Activated CD8-positive, alpha-beta memory T cell treated with anti-CD3 and anti-CD28 coated beads, Interleukin-2, amount 50 U/mL, for 48 hours (primary cell): ENCODE results near the gene BCOR.

Experiments
- DNase-seq: peaks from one replicate; pipeline ENCODE4 v3.0.0-alpha.2; 2020

The BCOR gene

GRCh38 chrX:40061005-40061404 lies 36.8 kb downstream of the BCOR start:
- DNase-seq: no peak

GRCh38 chrX:40060356-40060845 lies 37.4 kb downstream of the BCOR start:
- no peak for DNase-seq

- no peak for DNase-seq
Observed at GRCh38 chrX:40058719-40059118, 39.0 kb downstream of the BCOR start.

GRCh38 chrX:40057405-40057804 lies 40.4 kb downstream of the BCOR start:
- no peak for DNase-seq

- DNase-seq: no peak
Observed at GRCh38 chrX:40056420-40056819, 41.3 kb downstream of the BCOR start.

GRCh38 chrX:40055495-40055894 lies 42.3 kb downstream of the BCOR start:
- DNase-seq: no peak

GRCh38 chrX:40054793-40055192 lies 43.0 kb downstream of the BCOR start:
- DNase-seq: no peak

- DNase-seq: no peak
Observed at GRCh38 chrX:40050532-40050931, 47.2 kb downstream of the BCOR start.

GRCh38 chrX:40049084-40049641 lies 48.6 kb downstream of the BCOR start:
- no peak for DNase-seq

- no peak for DNase-seq
Observed at GRCh38 chrX:40047485-40047884, 50.3 kb downstream of the BCOR start.

- DNase-seq: no peak
Observed at GRCh38 chrX:40043895-40044294, 53.9 kb downstream of the BCOR start.

- DNase-seq: no peak
Observed at GRCh38 chrX:40041915-40042314, 55.8 kb downstream of the BCOR start.

GRCh38 chrX:40040686-40041461 lies 56.9 kb downstream of the BCOR start:
- no peak for DNase-seq

GRCh38 chrX:40039887-40040286 lies 57.9 kb downstream of the BCOR start:
- no peak for DNase-seq

- DNase-seq: no peak
Observed at GRCh38 chrX:40037367-40037766, 60.4 kb downstream of the BCOR start.

- no peak for DNase-seq
Observed at GRCh38 chrX:40035726-40036125, 62.0 kb downstream of the BCOR start.

- DNase-seq: no peak
Observed at GRCh38 chrX:40031911-40032310, 65.8 kb downstream of the BCOR start.

- DNase-seq: no peak
Observed at GRCh38 chrX:40030205-40030604, 67.6 kb downstream of the BCOR start.

- DNase-seq: no peak
Observed at GRCh38 chrX:40022421-40022820, 75.3 kb downstream of the BCOR start.

- DNase-seq: no peak
Observed at GRCh38 chrX:40021647-40022046, 76.1 kb downstream of the BCOR start.

- DNase-seq: no peak
Observed at GRCh38 chrX:40019541-40019940, 78.2 kb downstream of the BCOR start.

GRCh38 chrX:40018041-40018440 lies 79.7 kb downstream of the BCOR start:
- DNase-seq: no peak

GRCh38 chrX:40016749-40017148 lies 81.0 kb downstream of the BCOR start:
- no peak for DNase-seq

- DNase-seq: no peak
Observed at GRCh38 chrX:40015693-40016092, 82.1 kb downstream of the BCOR start.
